ENCODE measurements around the gene SMARCD2. TPM values are rescaled to one million over a fixed set of nuclear protein-coding genes. Genes with fewer than 3 reads are reported as not detected.
A peak's percentile ranks its signal among the peaks of the same experiment; 100 is the strongest.
"Not testable (repeated sequence)": the region's sequence is repeated elsewhere in the genome, so short reads cannot be mapped to it uniquely, and the experiment has no call there.

The SMARCD2 gene
- total RNA-seq, 2 donors from 2014 or later = 68.8 to 82.1 TPM

GRCh38 chr17:63881935-63882601, 39.6 kb upstream of the SMARCD2 start, which contains the start of gene GH2:
TSS of gene GH2 (minus strand) at chr17:63881944. CDS start at chr17:63881801, 143 bp downstream.
- peak within 1 kb of the TSS; percentile 68 for H3K27ac Mint-ChIP-seq
- no peaks in the 10 kb centered on the region for H3K36me3 Mint-ChIP-seq (ENCODE audit: low read depth)

GRCh38 chr17:63881337-63881736, 38.9 kb upstream of the SMARCD2 start:
- TF ChIP-seq CTCF (conservative IDR thresholded peaks at IDR 0.05) = peak; percentile 70
- peak overlapping the region; percentile 33 for H3K4me3 Mint-ChIP-seq
- H3K4me1 ChIP-seq (ENCODE audit: control insufficient read depth, insufficient read depth, low read length); H3K9me3 ChIP-seq (ENCODE audit: control insufficient read depth, low read length); H3K27ac ChIP-seq (ENCODE audit: low read depth, low read length); H3K9me3 Mint-ChIP-seq; H3K4me3 ChIP-seq (ENCODE audit: low read length); H3K27me3 ChIP-seq (ENCODE audit: control insufficient read depth, insufficient read depth, low read length, poor library complexity, severe bottlenecking); H3K9ac ChIP-seq (ENCODE audit: extremely low read depth, low read length, poor library complexity, severe bottlenecking); H3K36me3 ChIP-seq (ENCODE audit: control insufficient read depth, insufficient read depth, low read length); H3K36me3 Mint-ChIP-seq (ENCODE audit: low read depth): not testable (repeated sequence)
- WGBS, 2 experiments (ENCODE audit: insufficient coverage in 1 of 2, insufficient read length in 1 of 2) = 57 to 74% methylated on average over 6 to 11 of the region's 11 CpGs
- H3K27ac Mint-ChIP-seq = peak overlapping the region; percentile 68
- H3K4me1 Mint-ChIP-seq = peaks cover 10% of the 10 kb centered on the region
- peak; percentile 96 for DNase-seq
- H3K27me3 Mint-ChIP-seq (ENCODE audit: insufficient read depth) = peaks cover 13% of the 10 kb centered on the region

More at GRCh38 chr17:63881935-63882601, 39.6 kb upstream of the SMARCD2 start, which contains the start of gene GH2:
- Mint-ChIP-seq H3K4me1 (peaks cover 10% of the 10 kb centered on the region), H3K27me3 (ENCODE audit: insufficient read depth) (peaks cover 13% of the 10 kb centered on the region), H3K4me3 (peak within 1 kb of the TSS; percentile 33), H3K9me3 (no peaks in the 10 kb centered on the region)
- 66 to 82% methylated on average over 5 to 11 of the region's 15 CpGs for WGBS, 2 experiments (ENCODE audit: insufficient coverage in 1 of 2, insufficient read length in 1 of 2)
- Histone ChIP-seq H3K9me3 (ENCODE audit: control insufficient read depth, low read length) (no peaks in the 10 kb centered on the region), H3K4me3 (ENCODE audit: low read length) (no peak within 1 kb of the TSS), H3K27ac (ENCODE audit: low read depth, low read length) (no peak within 1 kb of the TSS), H3K4me1 (ENCODE audit: control insufficient read depth, insufficient read depth, low read length) (no peaks in the 10 kb centered on the region), H3K9ac (ENCODE audit: extremely low read depth, low read length, poor library complexity, severe bottlenecking) (no peak within 1 kb of the TSS), H3K36me3 (ENCODE audit: control insufficient read depth, insufficient read depth, low read length) (no peaks in the 10 kb centered on the region), H3K27me3 (ENCODE audit: control insufficient read depth, insufficient read depth, low read length, poor library complexity, severe bottlenecking) (no peaks in the 10 kb centered on the region)
- peak; percentile 96 for DNase-seq
- TF ChIP-seq CTCF (conservative IDR thresholded peaks at IDR 0.05) = peak; percentile 70

- no peaks in the 10 kb centered on the region for H3K36me3 ChIP-seq (ENCODE audit: control insufficient read depth, insufficient read depth, low read length)
- Mint-ChIP-seq H3K36me3 (ENCODE audit: low read depth) (no peaks in the 10 kb centered on the region), H3K4me3 (peak overlapping the region; percentile 33), H3K27me3 (ENCODE audit: insufficient read depth) (peaks cover 13% of the 10 kb centered on the region), H3K27ac (no peak overlapping the region), H3K4me1 (peaks cover 10% of the 10 kb centered on the region), H3K9me3 (no peaks in the 10 kb centered on the region)
- no peaks in the 10 kb centered on the region for H3K4me1 ChIP-seq (ENCODE audit: control insufficient read depth, insufficient read depth, low read length)
- WGBS, 2 experiments (ENCODE audit: insufficient coverage in 1 of 2, insufficient read length in 1 of 2) = 92 to 95% methylated on average over 4 to 12 of the region's 12 CpGs
- DNase-seq = peak; percentile 71
- H3K9me3 ChIP-seq (ENCODE audit: control insufficient read depth, low read length) = no peaks in the 10 kb centered on the region
- H3K27ac ChIP-seq (ENCODE audit: low read depth, low read length) = no peak overlapping the region
- no peak for TF ChIP-seq CTCF (conservative IDR thresholded peaks at IDR 0.05)
- no peak overlapping the region for H3K9ac ChIP-seq (ENCODE audit: extremely low read depth, low read length, poor library complexity, severe bottlenecking)
- peaks cover 6% of the 10 kb centered on the region for H3K27me3 ChIP-seq (ENCODE audit: control insufficient read depth, insufficient read depth, low read length, poor library complexity, severe bottlenecking)
- H3K4me3 ChIP-seq (ENCODE audit: low read length) = no peak overlapping the region
Observed at GRCh38 chr17:63880706-63881105, 38.2 kb upstream of the SMARCD2 start.

- H3K4me3 ChIP-seq (ENCODE audit: low read length); H3K9me3 Mint-ChIP-seq; H3K9me3 ChIP-seq (ENCODE audit: control insufficient read depth, low read length); H3K27me3 ChIP-seq (ENCODE audit: control insufficient read depth, insufficient read depth, low read length, poor library complexity, severe bottlenecking); H3K36me3 ChIP-seq (ENCODE audit: control insufficient read depth, insufficient read depth, low read length); H3K27ac Mint-ChIP-seq; H3K9ac ChIP-seq (ENCODE audit: extremely low read depth, low read length, poor library complexity, severe bottlenecking); H3K4me3 Mint-ChIP-seq; H3K27ac ChIP-seq (ENCODE audit: low read depth, low read length); H3K36me3 Mint-ChIP-seq (ENCODE audit: low read depth); DNase-seq; H3K4me1 ChIP-seq (ENCODE audit: control insufficient read depth, insufficient read depth, low read length): not testable (repeated sequence)
- H3K27me3 Mint-ChIP-seq (ENCODE audit: insufficient read depth) = peaks cover 10% of the 10 kb centered on the region
- peaks cover 10% of the 10 kb centered on the region for H3K4me1 Mint-ChIP-seq
- WGBS, 2 experiments (ENCODE audit: insufficient coverage in 1 of 2, insufficient read length in 1 of 2) = 92 to 99% methylated on average over 6 to 9 of the region's 9 CpGs
Observed at GRCh38 chr17:63878413-63878812, 35.9 kb upstream of the SMARCD2 start.

GRCh38 chr17:63874693-63875092, 32.2 kb upstream of the SMARCD2 start:
- H3K27me3 Mint-ChIP-seq (ENCODE audit: insufficient read depth) = peaks cover 12% of the 10 kb centered on the region
- H3K36me3 Mint-ChIP-seq (ENCODE audit: low read depth); H3K27ac Mint-ChIP-seq; H3K27ac ChIP-seq (ENCODE audit: low read depth, low read length); H3K27me3 ChIP-seq (ENCODE audit: control insufficient read depth, insufficient read depth, low read length, poor library complexity, severe bottlenecking); H3K9me3 Mint-ChIP-seq; H3K9me3 ChIP-seq (ENCODE audit: control insufficient read depth, low read length); H3K4me1 ChIP-seq (ENCODE audit: control insufficient read depth, insufficient read depth, low read length); DNase-seq; H3K4me3 ChIP-seq (ENCODE audit: low read length); H3K9ac ChIP-seq (ENCODE audit: extremely low read depth, low read length, poor library complexity, severe bottlenecking); H3K4me3 Mint-ChIP-seq; H3K4me1 Mint-ChIP-seq; H3K36me3 ChIP-seq (ENCODE audit: control insufficient read depth, insufficient read depth, low read length): not testable (repeated sequence)
- WGBS, 2 experiments (ENCODE audit: insufficient coverage in 1 of 2, insufficient read length in 1 of 2) = 95 to 100% methylated on average over 3 to 6 of the region's 6 CpGs
